Measurements from ENCODE around the gene TM9SF3. TPM values are rescaled to one million over a fixed set of nuclear protein-coding genes. Genes with fewer than 3 reads are reported as not detected.

The TM9SF3 gene
- total RNA-seq, 1 donor from 2014 or later: 192 TPM

DNA sequence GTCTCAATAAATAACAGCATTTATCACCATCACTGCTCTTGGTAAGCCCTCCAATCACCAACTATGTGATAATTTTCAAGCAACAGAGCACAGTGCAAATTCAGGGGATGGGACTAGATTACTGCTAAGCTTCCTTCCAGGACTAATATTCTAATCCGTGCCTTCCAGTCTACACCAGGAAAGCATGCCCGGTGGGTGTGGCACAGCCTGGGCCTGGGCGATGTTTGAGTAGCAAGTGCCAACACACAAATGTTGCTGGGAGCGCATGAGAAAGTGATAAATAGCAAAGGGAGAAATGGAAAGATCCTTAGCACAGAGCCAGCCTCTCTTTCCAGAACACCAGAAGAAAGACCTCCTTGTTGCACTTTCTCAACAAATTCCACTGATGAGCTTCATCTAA is 13.5 kb upstream of the TM9SF3 start:
- H3K4me1 Mint-ChIP-seq (ENCODE audit: low read depth): no peaks in the 10 kb centered on the region
- H3K9me3 Mint-ChIP-seq (ENCODE audit: low read depth): no peaks in the 10 kb centered on the region
- no peaks in the 10 kb centered on the region for H3K36me3 Mint-ChIP-seq (ENCODE audit: low read depth)
- H3K27ac Mint-ChIP-seq (ENCODE audit: unreplicated experiment): no peak overlapping the region
- TF ChIP-seq, protein P1, sequence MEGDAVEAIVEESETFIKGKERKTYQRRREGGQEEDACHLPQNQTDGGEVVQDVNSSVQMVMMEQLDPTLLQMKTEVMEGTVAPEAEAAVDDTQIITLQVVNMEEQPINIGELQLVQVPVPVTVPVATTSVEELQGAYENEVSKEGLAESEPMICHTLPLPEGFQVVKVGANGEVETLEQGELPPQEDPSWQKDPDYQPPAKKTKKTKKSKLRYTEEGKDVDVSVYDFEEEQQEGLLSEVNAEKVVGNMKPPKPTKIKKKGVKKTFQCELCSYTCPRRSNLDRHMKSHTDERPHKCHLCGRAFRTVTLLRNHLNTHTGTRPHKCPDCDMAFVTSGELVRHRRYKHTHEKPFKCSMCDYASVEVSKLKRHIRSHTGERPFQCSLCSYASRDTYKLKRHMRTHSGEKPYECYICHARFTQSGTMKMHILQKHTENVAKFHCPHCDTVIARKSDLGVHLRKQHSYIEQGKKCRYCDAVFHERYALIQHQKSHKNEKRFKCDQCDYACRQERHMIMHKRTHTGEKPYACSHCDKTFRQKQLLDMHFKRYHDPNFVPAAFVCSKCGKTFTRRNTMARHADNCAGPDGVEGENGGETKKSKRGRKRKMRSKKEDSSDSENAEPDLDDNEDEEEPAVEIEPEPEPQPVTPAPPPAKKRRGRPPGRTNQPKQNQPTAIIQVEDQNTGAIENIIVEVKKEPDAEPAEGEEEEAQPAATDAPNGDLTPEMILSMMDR (IDR thresholded peaks at IDR 0.05): no peak
- DNase-seq (ENCODE audit: low spot score): no peak
- H3K4me3 Mint-ChIP-seq (ENCODE audit: unreplicated experiment): no peak overlapping the region
- H3K27me3 Mint-ChIP-seq (ENCODE audit: low read depth): peaks cover 2% of the 10 kb centered on the region

- Mint-ChIP-seq H3K9me3 (ENCODE audit: low read depth) (no peaks in the 10 kb centered on the region), H3K27ac (ENCODE audit: unreplicated experiment) (no peak overlapping the region), H3K4me3 (ENCODE audit: unreplicated experiment) (no peak overlapping the region), H3K4me1 (ENCODE audit: low read depth) (no peaks in the 10 kb centered on the region), H3K36me3 (ENCODE audit: low read depth) (no peaks in the 10 kb centered on the region), H3K27me3 (ENCODE audit: low read depth) (peaks cover 2% of the 10 kb centered on the region)
- TF ChIP-seq, protein P1 (IDR thresholded peaks at IDR 0.05): no peak
- no peak for DNase-seq (ENCODE audit: low spot score)
Measured at GRCh38 chr10:96598846-96599245, 12.0 kb upstream of the TM9SF3 start.

DNA sequence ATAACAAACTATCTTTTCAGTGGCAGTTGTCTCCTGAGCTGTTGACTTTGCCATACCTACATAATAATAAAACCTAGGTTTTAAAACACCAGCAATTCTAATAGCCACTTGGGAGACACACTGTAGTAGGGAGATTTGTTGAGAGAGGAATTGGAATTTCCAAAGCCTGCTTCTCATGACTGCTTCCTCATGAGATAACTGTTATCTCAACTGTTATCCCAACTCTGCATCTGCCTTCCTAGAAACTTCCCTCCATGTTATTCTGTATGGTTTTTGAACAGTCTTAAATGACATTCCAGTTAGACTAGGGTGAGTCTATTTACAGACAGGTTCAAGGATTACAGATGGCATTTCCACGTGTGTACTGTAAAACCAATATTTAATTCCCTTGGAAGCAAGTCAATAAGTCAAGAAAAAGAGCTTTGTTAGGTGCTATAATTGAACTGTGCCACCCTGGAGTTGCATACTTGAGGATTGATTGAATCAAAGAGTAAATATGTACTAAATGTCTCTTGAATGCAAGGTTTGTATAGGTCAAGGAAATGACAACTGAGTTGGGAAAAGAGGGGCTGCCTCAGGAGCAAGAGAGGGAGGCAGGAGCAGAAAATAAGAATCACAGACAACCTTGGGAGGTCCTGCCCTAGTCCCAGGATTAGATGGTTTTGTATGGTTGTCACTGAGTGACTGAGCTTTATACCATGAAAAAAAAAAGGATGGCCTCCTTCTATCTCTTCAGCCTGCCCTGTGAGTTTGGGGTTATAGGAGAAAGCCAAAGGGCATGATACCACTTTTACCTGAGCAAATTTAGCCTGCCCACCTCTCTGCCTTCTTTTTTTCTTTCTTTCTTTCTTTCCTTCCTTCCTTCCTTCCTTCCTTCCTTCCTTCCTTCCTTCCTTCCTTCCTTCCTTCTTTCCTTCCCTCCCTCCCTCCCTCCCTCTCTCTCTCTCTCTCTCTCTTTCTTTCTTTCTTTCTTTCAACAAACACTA is 9.9 kb upstream of the TM9SF3 start:
- no peaks in the 10 kb centered on the region for H3K4me1 Mint-ChIP-seq (ENCODE audit: low read depth)
- no peaks in the 10 kb centered on the region for H3K9me3 Mint-ChIP-seq (ENCODE audit: low read depth)
- no peak overlapping the region for H3K4me3 Mint-ChIP-seq (ENCODE audit: unreplicated experiment)
- peaks cover 2% of the 10 kb centered on the region for H3K27me3 Mint-ChIP-seq (ENCODE audit: low read depth)
- no peaks in the 10 kb centered on the region for H3K36me3 Mint-ChIP-seq (ENCODE audit: low read depth)
- TF ChIP-seq, protein P1 (IDR thresholded peaks at IDR 0.05): no peak
- DNase-seq (ENCODE audit: low spot score): no peak
- H3K27ac Mint-ChIP-seq (ENCODE audit: unreplicated experiment): no peak overlapping the region

GRCh38 chr10:96595741-96596140 is 8.9 kb upstream of the TM9SF3 start:
- Mint-ChIP-seq H3K27ac (ENCODE audit: unreplicated experiment) (no peak overlapping the region), H3K4me1 (ENCODE audit: low read depth) (no peaks in the 10 kb centered on the region), H3K4me3 (ENCODE audit: unreplicated experiment) (no peak overlapping the region), H3K27me3 (ENCODE audit: low read depth) (peaks cover 2% of the 10 kb centered on the region), H3K36me3 (ENCODE audit: low read depth) (no peaks in the 10 kb centered on the region), H3K9me3 (ENCODE audit: low read depth) (no peaks in the 10 kb centered on the region)
- TF ChIP-seq, protein P1 (IDR thresholded peaks at IDR 0.05): no peak
- no peak for DNase-seq (ENCODE audit: low spot score)

DNA sequence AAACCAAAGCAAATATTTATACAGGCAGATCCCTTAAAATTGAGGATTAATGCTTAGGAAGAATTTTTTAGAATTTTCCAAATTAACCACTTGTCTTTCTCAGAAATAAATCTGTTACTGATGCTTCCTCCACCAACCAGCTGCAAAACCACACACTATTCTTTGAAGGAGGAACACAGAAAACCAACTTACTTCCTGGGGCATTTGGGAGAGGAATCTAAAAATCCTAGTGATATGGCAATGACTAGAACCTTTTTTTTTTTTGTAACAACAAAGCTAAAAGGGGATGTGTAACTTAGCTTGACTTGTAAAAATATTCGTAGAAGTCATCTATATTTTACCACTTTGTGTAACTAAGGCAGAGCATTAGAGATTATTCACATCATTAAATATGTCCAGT is 5.1 kb upstream of the TM9SF3 start:
- H3K27ac Mint-ChIP-seq (ENCODE audit: unreplicated experiment): no peak overlapping the region
- no peak for DNase-seq (ENCODE audit: low spot score)
- TF ChIP-seq, protein P1 (IDR thresholded peaks at IDR 0.05): no peak
- no peaks in the 10 kb centered on the region for H3K36me3 Mint-ChIP-seq (ENCODE audit: low read depth)
- H3K4me3 Mint-ChIP-seq (ENCODE audit: unreplicated experiment): no peak overlapping the region
- H3K9me3 Mint-ChIP-seq (ENCODE audit: low read depth): no peaks in the 10 kb centered on the region
- no peaks in the 10 kb centered on the region for H3K27me3 Mint-ChIP-seq (ENCODE audit: low read depth)
- no peaks in the 10 kb centered on the region for H3K4me1 Mint-ChIP-seq (ENCODE audit: low read depth)
